B cell (primary cell): ENCODE results near the gene SEMA6D. TPM values are rescaled to one million over a fixed set of nuclear protein-coding genes. Genes with fewer than 3 reads are reported as not detected.
A peak's percentile ranks its signal among the peaks of the same experiment; 100 is the strongest.

Source experiments
- ATAC-seq: fragments of 200-7000 bp; cut with Tn5 transposase; one replicate; pipeline ENCODE4 v1.10.0; 2021; ENCODE audit warnings: low read depth, mild to moderate bottlenecking, moderate number of reproducible peaks, moderate library complexity
- CTCF ChIA-PET: fragments of 350-600 bp; sonication (Branson Sonifier 250); formaldehyde crosslinking; loops from one replicate; lab custom pipeline; 2021; ENCODE audit warnings: antibody characterized with exemption, inconsistent platforms; lab: Charles Lee
- POLR2A ChIA-PET: fragments of 350-600 bp; sonication (Branson Sonifier 250); formaldehyde crosslinking; loops from one replicate; lab custom pipeline; 2021; ENCODE audit warnings: antibody characterized with exemption; lab: Charles Lee
- DNase-seq: peaks from one replicate; pipeline ENCODE4 v3.0.0; 2013
- H2AFZ ChIP-seq: 2 replicates; pipeline ENCODE4 v1.6.1; 2012; ENCODE audit warnings: mild to moderate bottlenecking, low read depth, low read length; ENCODE audit not compliant: insufficient read depth, poor library complexity, severe bottlenecking
- H3K27ac ChIP-seq, 2 donors: 1 replicate in 1 of 2; 2 replicates in 1 of 2; pipeline ENCODE4 v1.5.1; 2012 to 2013; ENCODE audit warnings: low read length in 2 of 2, mild to moderate bottlenecking in 2 of 2, moderate library complexity in 1 of 2
- H3K27me3 ChIP-seq, 4 experiments: fragments of 200-600 bp in 1 of 4; sonication (generic) in 1 of 4; replicated peaks in 1 of 4; 1 replicate in 2 of 4; 2 replicates in 2 of 4; pipeline versions ENCODE4 v1.6.1 to v1.7.0; 2013 to 2016; ENCODE audit warnings: low read length in 3 of 4, mild to moderate bottlenecking in 2 of 4, mixed read lengths in 1 of 4, moderate library complexity in 1 of 4; ENCODE audit not compliant: insufficient read depth in 4 of 4, control insufficient read depth in 3 of 4; ENCODE audit errors: control extremely low read depth in 1 of 4
- H3K36me3 ChIP-seq, 2 experiments: replicated peaks in 1 of 2; 1 replicate in 1 of 2; 2 replicates in 1 of 2; pipeline versions ENCODE4 v1.6.1 to v1.7.1; 2013; ENCODE audit warnings: low read length in 1 of 2; ENCODE audit not compliant: insufficient read depth in 2 of 2, control insufficient read depth in 1 of 2; ENCODE audit errors: control extremely low read depth in 1 of 2, extremely low read depth in 1 of 2
- H3K4me1 ChIP-seq, 2 donors: fragments of 200-600 bp in 1 of 2; sonication (generic) in 1 of 2; 1 replicate in 1 of 2; 2 replicates in 1 of 2; pipeline versions ENCODE4 v1.5.1 to v1.6.1; 2013 to 2017; ENCODE audit warnings: low read length in 2 of 2; ENCODE audit not compliant: control insufficient read depth in 2 of 2, insufficient read depth in 2 of 2
- H3K4me2 ChIP-seq: replicated peaks from 2 replicates; pipeline ENCODE3; 2012; ENCODE audit warnings: mild to moderate bottlenecking, low read depth, low read length; ENCODE audit not compliant: poor library complexity, severe bottlenecking
- H3K4me3 ChIP-seq, 5 experiments: fragments of 200-600 bp in 1 of 5; sonication (generic) in 1 of 5; 1 replicate in 3 of 5; 2 replicates in 2 of 5; pipeline versions ENCODE4 v1.5.1 to v1.7.0; 2011 to 2016; ENCODE audit warnings: low read length in 4 of 5, mild to moderate bottlenecking in 4 of 5, low read depth in 2 of 5, control low read depth in 1 of 5, moderate library complexity in 1 of 5; ENCODE audit not compliant: insufficient read depth in 1 of 5; ENCODE audit errors: control extremely low read depth in 1 of 5, extremely low read depth in 1 of 5
- H3K79me2 ChIP-seq: fragments of 200-600 bp; sonication (generic); one replicate; pipeline ENCODE4 v1.6.0; 2016; ENCODE audit warnings: low read length; ENCODE audit not compliant: control insufficient read depth, insufficient read depth
- H3K9ac ChIP-seq: fragments of 200-600 bp; sonication (generic); 2 replicates; pipeline ENCODE4 v1.6.1; 2017; ENCODE audit warnings: mild to moderate bottlenecking, low read length, moderate library complexity
- H3K9me3 ChIP-seq, 3 donors: one replicate each; pipeline versions ENCODE4 v1.6.1 to v1.7.1; 2013; ENCODE audit warnings: low read length in 2 of 3; ENCODE audit not compliant: control insufficient read depth in 2 of 3, insufficient read depth in 1 of 3; ENCODE audit errors: control extremely low read depth in 1 of 3
- H4K20me1 ChIP-seq: 2 replicates; pipeline ENCODE4 v1.6.0; 2012; ENCODE audit warnings: mild to moderate bottlenecking, low read length; ENCODE audit not compliant: insufficient read depth, control insufficient read depth, poor library complexity, severe bottlenecking
- H3K27ac Mint-ChIP-seq: one replicate; pipeline ENCODE4 v1.8.0; 2021; ENCODE audit warnings: mixed read lengths
- H3K27me3 Mint-ChIP-seq: one replicate; pipeline ENCODE4 v1.8.0; 2021; ENCODE audit warnings: mixed read lengths
- H3K4me1 Mint-ChIP-seq: one replicate; pipeline ENCODE4 v1.8.0; 2021; ENCODE audit warnings: mixed read lengths
- H3K4me3 Mint-ChIP-seq: one replicate; pipeline ENCODE4 v1.8.0; 2021; ENCODE audit warnings: mixed read lengths
- H3K9me3 Mint-ChIP-seq: one replicate; pipeline ENCODE4 v1.8.0; 2022; ENCODE audit warnings: mixed read lengths; ENCODE audit not compliant: insufficient read depth
- CTCF ChIP-seq: fragments of 200-600 bp; IDR thresholded peaks from one replicate; pipeline ENCODE4 v1.8.0; 2022; ENCODE audit warnings: antibody characterized with exemption, mild to moderate bottlenecking
- EZH2 ChIP-seq: IDR thresholded peaks from 2 replicates; pipeline ENCODE4 v1.6.1; 2012; ENCODE audit warnings: borderline replicate concordance, low read depth, mild to moderate bottlenecking, moderate library complexity, low read length; ENCODE audit not compliant: insufficient read depth, poor library complexity, severe bottlenecking
- WGBS: methylation state at CpG from one replicate; pipeline ENCODE4 v1.1.5; 2013; ENCODE audit warnings: missing lambda C conversion rate; ENCODE audit not compliant: insufficient coverage; 5-methylcytosine and 5-hydroxymethylcytosine counted together
- intact Hi-C: fragments of 100-400 bp; cut with micrococcal nuclease; formaldehyde crosslinking; loops from one replicate; pipeline ENCODE4 v1.10.0; 2022
- polyA minus RNA-seq: library from RNA; depleted of rRNA, polyadenylated mRNA; stranded (reverse); fragments of >200 nt; gene quantifications from 2 replicates; pipeline ENCODE4 v1.2.3, GENCODE V29; 2012
- polyA plus RNA-seq: library from polyadenylated mRNA; depleted of rRNA; stranded (reverse); fragments of >200 nt; gene quantifications from 2 replicates; pipeline ENCODE4 v1.2.3, GENCODE V29; 2012
- total RNA-seq, 2 donors: library from RNA; stranded (reverse); fragments of 120-200 nt in 1 of 2; gene quantifications; 1 replicate in 1 of 2; 2 replicates in 1 of 2; pipeline versions ENCODE4 v1.2.3 to v1.2.4, GENCODE V29; 2013 to 2022

Gene SEMA6D, protein sequence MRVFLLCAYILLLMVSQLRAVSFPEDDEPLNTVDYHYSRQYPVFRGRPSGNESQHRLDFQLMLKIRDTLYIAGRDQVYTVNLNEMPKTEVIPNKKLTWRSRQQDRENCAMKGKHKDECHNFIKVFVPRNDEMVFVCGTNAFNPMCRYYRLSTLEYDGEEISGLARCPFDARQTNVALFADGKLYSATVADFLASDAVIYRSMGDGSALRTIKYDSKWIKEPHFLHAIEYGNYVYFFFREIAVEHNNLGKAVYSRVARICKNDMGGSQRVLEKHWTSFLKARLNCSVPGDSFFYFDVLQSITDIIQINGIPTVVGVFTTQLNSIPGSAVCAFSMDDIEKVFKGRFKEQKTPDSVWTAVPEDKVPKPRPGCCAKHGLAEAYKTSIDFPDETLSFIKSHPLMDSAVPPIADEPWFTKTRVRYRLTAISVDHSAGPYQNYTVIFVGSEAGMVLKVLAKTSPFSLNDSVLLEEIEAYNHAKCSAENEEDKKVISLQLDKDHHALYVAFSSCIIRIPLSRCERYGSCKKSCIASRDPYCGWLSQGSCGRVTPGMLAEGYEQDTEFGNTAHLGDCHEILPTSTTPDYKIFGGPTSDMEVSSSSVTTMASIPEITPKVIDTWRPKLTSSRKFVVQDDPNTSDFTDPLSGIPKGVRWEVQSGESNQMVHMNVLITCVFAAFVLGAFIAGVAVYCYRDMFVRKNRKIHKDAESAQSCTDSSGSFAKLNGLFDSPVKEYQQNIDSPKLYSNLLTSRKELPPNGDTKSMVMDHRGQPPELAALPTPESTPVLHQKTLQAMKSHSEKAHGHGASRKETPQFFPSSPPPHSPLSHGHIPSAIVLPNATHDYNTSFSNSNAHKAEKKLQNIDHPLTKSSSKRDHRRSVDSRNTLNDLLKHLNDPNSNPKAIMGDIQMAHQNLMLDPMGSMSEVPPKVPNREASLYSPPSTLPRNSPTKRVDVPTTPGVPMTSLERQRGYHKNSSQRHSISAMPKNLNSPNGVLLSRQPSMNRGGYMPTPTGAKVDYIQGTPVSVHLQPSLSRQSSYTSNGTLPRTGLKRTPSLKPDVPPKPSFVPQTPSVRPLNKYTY
- total RNA-seq (not detected in 2 replicates), polyA plus RNA-seq (not detected in 2 replicates), polyA minus RNA-seq (not detected in 2 replicates)
- total RNA-seq (2013): 1.1 TPM

DNA sequence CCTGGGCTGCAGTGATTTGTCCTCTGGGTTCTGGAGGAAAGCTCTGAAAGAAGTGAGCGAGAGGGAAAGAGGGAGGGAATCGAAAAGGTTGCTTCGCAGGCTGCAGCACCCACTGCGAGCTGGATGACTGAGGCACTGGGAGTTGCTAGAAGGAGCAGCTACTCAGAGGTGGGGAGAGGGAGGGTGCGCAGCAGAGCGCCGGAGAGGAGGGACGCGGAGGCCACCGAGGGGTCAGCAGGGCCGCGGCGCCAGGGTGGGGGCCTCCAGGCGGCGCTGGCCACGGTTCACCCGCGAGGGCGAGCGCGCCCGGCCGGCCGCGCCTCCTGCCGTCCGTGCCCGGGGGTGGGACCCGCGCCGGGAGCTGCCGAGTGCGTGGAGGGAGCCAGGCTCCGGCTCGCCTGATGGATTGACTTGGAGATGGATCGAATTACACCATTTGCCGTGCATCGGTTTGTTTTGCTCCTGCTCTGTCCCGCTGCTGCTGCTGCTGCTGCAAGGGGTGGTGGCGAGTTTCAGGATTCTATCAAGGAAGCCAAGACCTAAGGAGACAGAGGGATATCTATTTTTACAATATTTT lies at the start of gene SEMA6D:
Gene SEMA6D, plus strand, starts transcription at position 470 of the 577 bp plus-strand sequence. CDS start 42,294 bp downstream, outside the sequence.
- peaks cover 0 to 31% (median 18%) of the 10 kb centered on the region in 4 experiments for H3K27me3 ChIP-seq
- POLR2A ChIA-PET: no interaction called here
- H3K4me1 ChIP-seq: peaks cover 0 to 5% of the 10 kb centered on the region in 2 donors
- CTCF ChIA-PET: no interaction called here
- no peak within 1 kb of the TSS for H3K27ac ChIP-seq
- H3K4me2 ChIP-seq: peak within 1 kb of the TSS; percentile 12
- WGBS: 3% methylated on average over 39 of the region's 40 CpGs
- no peak within 1 kb of the TSS for H2AFZ ChIP-seq
- H3K79me2 ChIP-seq: no peaks in the 10 kb centered on the region
- Mint-ChIP-seq H3K4me3 (no peak within 1 kb of the TSS), H3K27ac (no peak within 1 kb of the TSS), H3K9me3 (no peaks in the 10 kb centered on the region), H3K27me3 (peaks cover 56% of the 10 kb centered on the region), H3K4me1 (peaks cover 10% of the 10 kb centered on the region)
- no peak within 1 kb of the TSS for H3K9ac ChIP-seq
- no peak within 1 kb of the TSS for H3K4me3 ChIP-seq
- ATAC-seq (no peak), DNase-seq (no peak)
- peaks cover 0 to 4% (median 2%) of the 10 kb centered on the region in 3 donors for H3K9me3 ChIP-seq
- intact Hi-C loops: no loop called here
- TF ChIP-seq EZH2 (no peak), CTCF (no peak)
- no peaks in the 10 kb centered on the region for H4K20me1 ChIP-seq
- no peaks in the 10 kb centered on the region for H3K36me3 ChIP-seq
